GM21619 (cell line): ENCODE measurements around the gene SMARCA5.
"Not testable (repeated sequence)": the region's sequence is repeated elsewhere in the genome, so short reads cannot be mapped to it uniquely, and the experiment has no call there.

Experiments
- ATAC-seq: cut with Tn5 transposase; IDR thresholded peaks from one replicate; pipeline ENCODE4 v1.9.1; 2021; ENCODE audit not compliant: unreplicated experiment

The SMARCA5 gene, protein sequence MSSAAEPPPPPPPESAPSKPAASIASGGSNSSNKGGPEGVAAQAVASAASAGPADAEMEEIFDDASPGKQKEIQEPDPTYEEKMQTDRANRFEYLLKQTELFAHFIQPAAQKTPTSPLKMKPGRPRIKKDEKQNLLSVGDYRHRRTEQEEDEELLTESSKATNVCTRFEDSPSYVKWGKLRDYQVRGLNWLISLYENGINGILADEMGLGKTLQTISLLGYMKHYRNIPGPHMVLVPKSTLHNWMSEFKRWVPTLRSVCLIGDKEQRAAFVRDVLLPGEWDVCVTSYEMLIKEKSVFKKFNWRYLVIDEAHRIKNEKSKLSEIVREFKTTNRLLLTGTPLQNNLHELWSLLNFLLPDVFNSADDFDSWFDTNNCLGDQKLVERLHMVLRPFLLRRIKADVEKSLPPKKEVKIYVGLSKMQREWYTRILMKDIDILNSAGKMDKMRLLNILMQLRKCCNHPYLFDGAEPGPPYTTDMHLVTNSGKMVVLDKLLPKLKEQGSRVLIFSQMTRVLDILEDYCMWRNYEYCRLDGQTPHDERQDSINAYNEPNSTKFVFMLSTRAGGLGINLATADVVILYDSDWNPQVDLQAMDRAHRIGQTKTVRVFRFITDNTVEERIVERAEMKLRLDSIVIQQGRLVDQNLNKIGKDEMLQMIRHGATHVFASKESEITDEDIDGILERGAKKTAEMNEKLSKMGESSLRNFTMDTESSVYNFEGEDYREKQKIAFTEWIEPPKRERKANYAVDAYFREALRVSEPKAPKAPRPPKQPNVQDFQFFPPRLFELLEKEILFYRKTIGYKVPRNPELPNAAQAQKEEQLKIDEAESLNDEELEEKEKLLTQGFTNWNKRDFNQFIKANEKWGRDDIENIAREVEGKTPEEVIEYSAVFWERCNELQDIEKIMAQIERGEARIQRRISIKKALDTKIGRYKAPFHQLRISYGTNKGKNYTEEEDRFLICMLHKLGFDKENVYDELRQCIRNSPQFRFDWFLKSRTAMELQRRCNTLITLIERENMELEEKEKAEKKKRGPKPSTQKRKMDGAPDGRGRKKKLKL

DNA sequence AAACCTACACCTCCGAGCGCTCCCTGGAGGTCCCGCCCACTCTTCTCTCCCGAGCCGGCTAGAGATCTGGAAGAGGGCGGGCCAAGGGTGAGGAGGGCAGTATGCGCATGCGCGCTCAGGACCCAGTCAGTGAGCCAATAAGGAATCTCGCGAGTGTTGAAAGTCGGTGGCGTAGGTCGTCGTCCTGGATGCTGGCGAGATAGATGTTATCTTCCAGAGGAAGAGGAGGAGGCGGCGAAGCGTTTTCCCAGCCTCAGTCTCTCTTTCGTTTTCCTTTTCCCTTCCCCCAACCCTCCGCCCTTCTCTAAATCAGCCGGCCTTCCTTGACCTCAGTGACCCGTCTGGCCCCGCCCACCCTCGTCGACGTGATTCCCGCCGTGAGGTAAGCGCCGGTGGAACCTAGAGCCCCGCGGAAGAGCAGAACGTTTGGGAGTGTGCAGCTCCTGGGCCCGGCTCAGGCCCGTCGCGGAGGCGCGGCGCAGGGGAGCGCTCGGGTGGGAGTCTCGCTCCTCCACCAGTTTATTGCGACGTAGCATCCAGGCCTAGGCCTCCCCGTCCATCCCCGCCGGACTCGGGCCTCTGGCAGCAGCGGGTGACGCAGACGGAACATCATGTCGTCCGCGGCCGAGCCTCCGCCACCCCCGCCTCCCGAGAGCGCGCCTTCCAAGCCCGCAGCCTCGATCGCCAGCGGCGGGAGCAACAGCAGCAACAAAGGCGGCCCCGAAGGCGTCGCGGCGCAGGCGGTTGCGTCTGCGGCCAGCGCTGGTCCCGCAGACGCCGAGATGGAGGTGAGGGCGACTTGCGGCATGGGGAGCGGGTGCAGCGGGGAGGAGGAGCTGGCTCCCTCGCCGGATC, at the start of gene SMARCA5:
Gene SMARCA5 (plus strand): TSS at position 389 of the 855 bp plus-strand sequence. CDS start 223 bp downstream, at position 612.
- ATAC-seq = peak; percentile 84

DNA sequence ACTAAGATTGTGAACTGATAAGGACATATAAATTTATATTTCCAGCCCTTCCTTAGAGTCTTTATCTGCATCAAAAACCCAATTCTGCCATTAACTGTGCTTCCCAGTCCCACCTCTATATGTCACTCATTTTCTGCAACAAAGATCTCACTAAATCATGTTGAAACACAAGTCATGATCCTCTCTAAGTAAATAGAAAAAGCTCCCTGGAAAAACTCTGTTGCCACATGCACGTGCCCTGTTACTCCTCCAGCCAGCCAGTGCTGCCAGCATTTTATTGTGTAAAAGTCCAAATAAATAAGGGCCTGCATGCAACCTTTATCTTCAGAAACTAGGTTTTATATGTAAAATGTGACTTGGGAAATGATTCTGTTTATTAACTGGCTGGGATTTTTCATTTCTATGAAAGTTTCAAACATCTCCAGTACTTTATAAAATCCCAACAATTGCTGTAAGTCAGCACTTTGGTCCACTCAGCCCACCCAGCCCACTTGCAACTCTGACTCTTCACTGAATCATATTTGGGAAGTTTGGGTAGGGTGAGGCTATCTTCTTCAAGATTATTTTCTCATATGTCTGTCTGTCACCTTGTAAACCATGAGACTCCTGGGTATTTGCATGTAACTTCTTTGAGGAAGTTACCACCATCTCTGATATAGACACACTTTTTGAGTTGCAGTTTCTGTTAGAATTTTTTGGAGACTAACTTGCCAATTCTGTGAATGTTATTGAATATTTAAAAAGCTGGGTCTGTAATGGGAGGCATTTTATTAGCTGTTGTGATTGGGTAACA, 40.0 kb upstream of the SMARCA5 start:
- peak; percentile 86 for ATAC-seq

DNA sequence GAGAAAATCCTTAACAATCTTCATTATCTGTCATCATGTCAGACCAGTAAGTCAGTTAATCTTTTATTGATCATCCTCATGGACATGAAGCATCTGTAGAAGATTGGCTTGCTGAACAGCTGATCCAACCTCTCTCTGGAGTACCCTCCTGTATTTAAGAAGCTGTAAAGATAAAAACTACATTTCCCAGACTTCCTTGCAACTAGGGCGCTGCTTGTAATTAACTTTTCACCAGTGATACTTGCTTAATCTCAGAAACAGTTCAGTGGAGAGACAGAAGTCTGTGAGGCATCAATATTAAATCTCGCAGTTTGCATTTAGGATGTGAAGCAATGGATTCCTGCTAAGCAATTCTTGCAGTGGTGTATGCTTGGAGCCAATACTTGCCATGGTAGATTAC, 36.0 kb upstream of the SMARCA5 start:
- no peak for ATAC-seq

DNA sequence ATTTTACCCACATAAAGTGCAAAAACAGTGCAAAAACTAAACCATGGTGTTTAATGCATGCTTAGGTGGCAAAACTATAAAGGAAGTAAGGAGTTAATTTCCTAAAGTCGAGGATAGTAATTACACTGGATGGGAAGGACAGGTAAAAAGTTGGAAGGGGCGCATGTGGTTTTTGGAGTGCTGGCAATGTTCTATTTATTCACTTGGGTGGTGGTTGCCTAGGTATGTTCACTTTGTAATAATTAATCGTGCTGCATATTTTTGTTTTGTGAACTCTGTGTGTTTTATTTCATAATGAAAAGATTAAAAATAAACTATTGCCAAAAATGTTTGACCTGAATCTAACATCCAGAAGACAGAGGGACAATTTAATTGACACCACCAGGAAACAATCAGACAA, 32.1 kb upstream of the SMARCA5 start:
- no peak for ATAC-seq

DNA sequence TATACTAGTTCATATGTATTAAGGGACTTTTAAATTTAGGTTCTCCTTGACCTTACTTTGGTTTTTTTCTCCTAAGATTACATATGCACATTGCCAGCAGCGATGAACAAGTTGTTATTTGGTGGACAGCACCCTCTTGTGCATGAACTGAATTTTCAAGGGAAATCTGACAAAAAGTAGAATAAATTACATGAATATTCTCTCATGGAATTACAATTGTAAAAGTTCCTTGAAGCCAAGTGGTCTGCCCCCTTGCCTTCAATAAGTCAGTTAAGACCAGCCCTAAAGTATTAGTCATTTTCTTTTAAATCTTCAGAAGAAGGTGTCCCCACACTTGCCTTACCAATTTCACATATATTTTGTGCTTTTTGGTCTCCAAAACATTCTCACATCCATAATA, 30.7 kb upstream of the SMARCA5 start:
- ATAC-seq = no peak

DNA sequence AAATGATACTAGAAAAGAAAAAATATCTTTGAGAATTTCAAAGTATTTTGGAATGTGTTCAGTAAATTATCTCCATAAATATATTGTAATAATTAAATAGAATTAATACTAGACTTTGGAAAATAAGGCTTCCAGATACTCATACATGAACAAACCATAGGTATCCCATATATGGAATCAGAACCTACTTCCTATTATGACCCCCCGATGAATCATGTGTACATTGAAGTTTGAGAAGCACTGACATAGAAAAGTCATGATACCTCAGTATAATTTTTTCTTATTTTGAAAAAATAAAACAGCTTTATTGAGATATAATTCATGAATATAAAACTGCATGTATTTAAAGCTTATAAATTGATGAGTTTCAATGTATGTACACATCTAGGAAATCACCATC, 27.2 kb upstream of the SMARCA5 start:
- ATAC-seq = no peak

DNA sequence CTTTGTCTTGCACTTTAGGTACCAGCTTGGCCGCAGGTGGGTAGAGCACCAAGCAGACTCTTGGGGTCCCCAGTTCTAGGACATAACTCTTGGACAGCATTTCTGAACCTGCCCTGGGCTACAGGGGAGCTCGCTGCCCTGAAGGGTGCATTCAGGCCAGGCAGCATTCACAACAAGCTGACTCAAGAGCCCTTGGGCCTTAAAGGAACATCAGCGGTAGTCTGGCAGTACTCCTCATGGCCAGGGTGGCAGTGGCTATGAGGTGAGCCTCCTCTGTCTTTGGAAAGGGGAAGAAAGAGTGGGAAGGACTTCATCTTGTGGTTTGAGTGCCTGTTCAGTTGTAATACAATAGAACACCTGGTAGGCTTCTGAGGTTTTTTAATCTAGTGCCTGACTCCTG, 24.8 kb upstream of the SMARCA5 start:
- no peak for ATAC-seq

DNA sequence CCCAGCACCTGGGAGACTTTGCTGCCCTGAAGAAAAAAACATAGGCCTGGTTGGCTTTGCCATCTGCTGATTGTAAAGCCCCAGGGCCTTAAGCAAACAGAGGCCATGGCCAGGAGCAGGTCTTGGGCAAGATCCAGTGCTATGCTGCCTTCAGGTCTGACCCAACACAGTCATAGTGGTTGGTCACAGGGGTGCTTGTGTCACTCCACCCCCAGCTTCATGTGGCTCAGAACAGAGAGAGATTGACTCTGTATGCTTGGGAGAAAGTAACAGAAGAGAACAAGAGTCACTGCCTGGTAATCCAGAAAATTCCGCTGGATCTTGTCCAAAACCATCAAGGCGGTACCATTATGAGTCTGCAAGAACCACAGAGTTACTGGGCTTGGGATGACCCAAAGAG, 24.4 kb upstream of the SMARCA5 start:
- ATAC-seq = no peak

DNA sequence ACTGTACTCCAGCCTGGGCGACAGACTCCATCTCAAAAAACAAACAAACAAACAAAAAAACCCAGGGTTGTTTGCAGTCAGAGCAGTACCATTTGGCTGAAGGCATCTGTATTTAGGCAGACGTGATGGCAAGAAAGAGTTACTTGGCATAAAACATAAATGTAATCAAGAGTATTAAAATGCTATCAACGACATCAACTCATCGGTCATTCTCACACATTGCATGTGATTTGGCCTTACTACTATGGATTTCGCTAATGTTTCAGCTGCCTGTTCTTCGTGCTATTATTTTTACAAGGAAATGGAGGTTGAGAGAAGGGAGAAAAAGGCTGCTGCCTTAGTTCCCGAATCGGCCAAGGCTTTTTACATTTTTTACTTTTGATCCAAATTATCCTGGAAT, 15.5 kb upstream of the SMARCA5 start:
- ATAC-seq = no peak

DNA sequence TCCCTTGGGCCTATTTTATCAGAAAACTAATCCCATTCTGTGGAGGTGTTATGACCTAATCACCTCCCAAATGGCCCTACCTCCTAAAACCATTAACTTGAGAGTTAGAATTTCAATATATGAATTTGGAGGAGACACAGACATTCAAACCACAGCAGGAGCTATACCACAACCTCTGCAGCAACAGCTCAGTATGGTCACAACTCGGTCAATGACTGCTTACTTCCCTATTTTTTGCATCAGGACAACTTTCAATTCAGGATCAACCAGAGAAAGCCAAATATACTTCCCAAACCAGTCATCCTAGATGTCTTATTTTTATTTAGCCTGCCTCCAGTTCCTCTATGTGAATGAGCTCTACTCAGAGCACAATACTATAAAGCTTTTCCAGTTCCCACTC, 11.3 kb upstream of the SMARCA5 start:
- no peak for ATAC-seq

DNA sequence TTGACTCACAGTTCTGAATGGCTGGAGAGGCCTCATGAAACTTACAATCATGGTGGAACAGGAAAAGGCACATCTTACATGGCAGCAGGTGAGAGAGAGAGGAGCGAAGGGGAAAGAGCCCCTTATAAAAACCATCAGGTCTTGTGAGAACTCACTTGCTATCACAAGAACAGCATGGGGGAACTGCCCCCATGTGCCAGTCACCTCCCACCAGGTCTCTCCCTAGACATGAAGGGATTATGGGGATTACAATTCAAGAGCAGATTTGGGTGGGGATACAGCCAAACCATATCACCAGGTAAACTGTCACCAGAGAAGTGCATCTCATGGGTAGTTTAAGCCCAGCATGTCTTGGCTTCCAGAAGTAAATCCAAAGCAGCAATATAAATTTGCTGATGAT, 7.5 kb upstream of the SMARCA5 start:
- ATAC-seq = no peak

DNA sequence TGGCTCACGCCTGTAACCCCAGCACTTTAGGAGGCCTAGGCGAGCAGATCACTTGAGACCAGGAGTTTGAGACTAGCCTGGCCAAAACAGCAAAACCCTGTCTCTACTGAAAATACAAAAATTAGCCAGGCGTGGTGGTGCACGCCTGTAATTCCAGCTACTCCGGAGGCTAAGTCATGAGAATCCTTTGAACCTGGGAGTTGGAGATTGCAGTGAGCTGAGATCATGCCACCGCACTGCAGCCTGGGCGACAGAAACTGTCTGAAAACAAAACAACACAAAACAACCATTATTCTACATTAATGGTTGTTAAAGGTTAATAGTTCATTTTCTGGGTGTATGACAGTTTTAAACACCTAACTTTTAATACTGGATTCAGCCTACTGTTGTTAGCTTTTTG, 1.6 kb upstream of the SMARCA5 start:
- no peak for ATAC-seq

DNA sequence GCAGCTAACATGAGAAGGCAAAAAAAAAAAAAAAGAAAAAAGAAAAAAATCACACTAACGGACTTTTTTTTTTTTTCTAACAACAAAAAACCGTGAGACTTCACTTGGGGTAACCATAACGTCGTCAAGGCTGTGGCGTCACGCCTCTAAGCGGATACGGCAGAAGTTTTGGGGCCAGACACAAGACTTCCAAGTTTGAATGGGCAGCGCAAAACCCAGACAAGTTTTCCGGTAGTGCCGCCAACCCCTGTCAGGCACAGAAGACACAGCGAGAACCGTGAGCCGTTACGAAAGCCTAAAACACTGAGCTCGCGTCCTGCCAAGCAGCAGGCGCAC, 556 bp upstream of the SMARCA5 start:
- ATAC-seq = peak; percentile 33

DNA sequence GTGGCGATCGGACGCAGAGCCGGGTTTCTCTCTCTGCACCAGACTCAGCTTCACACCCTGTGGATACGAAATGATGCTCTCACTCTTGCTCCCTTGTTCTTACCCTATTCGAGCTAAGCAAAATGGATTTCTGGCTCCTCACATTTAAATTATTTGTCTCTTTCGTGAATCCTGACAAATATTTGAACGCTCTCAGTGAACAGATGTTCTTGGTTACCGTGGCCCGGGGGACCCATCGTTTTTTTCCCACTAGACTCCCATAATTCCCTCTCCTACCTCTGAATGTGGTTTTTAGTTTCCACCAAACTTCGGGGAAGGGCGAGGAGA, 630 bp downstream of the SMARCA5 start:
- ATAC-seq = no peak

DNA sequence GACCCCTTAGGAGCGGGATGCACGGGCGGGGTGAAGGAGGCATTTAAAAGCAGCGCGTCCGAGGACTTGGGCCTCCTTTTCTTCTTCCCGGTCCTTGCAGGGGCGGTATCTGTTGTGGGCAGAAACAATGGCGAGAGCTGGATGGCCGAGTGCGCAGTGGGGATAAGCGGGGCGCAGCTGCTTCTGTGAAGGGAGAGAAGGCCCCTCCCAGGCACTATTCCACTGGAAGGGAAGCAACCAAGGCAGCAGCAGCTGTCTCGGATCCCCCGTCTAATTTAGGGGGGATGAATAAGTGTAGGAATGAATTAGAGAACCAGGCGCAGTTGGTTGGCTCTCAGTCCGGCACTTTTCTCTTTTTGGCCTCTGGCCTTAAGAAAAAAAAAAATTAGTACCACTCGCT, 995 bp downstream of the SMARCA5 start:
- no peak for ATAC-seq

DNA sequence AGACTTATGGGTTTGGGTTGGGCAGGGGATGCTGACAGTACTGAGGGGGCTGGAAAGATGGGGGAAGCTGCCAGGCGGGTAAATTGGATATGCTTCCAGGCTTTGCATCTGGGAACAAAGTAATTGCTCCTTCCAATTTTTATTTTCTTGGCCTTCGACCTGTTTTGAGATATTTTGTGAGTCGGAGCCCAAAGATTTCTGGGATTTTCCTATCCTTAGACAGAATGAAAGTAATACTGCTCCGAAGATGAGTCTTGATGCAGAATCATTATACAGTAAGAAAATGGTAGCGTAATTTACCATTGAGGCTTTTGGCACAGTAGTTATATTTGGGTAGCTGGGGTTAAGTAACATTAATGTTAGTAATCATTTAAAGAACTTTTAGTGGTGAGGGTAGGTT, 1.4 kb downstream of the SMARCA5 start:
- ATAC-seq = no peak

DNA sequence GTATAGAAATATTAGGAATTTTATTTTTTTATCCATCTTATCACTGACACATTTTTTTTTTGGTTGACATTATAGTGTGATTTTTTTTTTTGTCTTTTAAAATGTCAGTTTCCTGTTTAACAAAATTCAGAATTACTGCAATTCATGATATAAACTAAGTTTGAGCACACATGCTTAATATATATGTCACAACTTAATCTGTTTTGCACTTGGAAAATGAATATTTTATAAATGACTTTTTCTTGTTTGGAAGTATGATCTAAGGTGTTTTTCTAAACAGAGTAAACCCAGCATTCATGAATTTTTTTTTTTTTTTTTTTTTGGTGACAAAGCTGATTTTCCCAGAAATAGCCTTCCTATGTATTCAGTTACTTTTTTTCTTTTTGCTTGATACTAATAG, 2.4 kb downstream of the SMARCA5 start:
- ATAC-seq = no peak

DNA sequence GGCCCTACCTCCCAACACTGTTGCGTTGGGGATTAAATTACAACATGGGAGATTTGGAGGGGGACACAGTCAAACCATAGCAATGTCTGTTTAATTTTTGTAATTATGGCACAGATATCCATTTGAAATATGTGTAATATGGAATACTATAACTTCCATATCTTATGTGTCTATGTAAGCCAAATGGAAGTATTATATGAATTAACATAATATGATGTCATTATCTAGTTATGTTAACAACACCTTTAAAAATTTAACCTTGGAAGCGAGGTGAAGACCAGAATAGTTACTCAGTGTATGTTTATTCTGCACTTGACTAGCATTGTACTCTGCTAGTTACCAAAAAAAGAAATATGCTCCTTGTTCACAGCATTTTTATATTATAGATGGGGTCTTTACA, 4.3 kb downstream of the SMARCA5 start:
- ATAC-seq = no peak

DNA sequence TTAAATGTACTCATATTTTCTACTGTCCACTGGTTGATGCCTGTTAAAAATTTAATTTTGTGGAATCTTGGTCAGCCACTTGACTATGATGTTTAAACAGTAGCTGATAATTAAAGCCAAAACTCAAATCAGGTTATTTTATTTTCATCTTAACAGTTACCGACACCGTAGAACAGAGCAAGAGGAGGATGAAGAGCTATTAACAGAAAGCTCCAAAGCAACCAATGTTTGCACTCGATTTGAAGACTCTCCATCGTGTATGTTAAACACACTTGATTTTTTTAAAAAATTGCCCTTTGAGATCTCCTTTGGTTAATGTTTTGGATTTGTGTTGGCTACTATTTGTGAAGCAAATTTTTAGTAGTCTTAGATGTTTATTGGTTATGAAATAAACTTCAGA, 10.7 kb downstream of the SMARCA5 start:
- ATAC-seq = no peak

DNA sequence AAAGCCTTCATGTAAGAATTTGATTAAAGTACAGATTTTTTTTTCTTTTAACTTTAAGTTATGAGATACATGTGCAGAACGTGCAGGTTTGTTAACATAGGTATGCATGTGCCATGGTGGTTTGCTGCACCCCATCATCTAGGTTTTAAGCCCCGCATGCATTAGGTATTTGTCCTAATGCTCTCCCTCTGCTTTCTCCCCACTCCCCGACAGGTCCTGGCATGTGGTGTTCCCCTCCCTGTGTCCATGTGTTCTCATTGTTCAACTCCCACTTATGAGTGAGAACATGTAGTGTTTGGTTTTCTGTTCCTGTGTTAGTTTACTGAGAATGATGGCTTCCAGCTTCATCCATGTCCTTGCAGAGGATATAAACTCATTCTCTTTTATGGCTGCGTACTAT, 14.5 kb downstream of the SMARCA5 start:
- not testable (repeated sequence) for ATAC-seq
